BE2C (cell line): ENCODE data around the gene YIPF3.

ENCODE experiments used
- DNase-seq: peaks from one replicate; pipeline ENCODE4 v3.0.0-alpha.2; 2020
- H3K27me3 ChIP-seq: fragments of 250-450 bp; sonication (Bioruptor Pico); 2 replicates; pipeline ENCODE4 v1.5.1; 2020; ENCODE audit warnings: mild to moderate bottlenecking
- H3K36me3 ChIP-seq: fragments of 250-450 bp; sonication (Bioruptor Pico); 2 replicates; pipeline ENCODE4 v1.5.1; 2020; ENCODE audit warnings: mild to moderate bottlenecking
- H3K4me1 ChIP-seq: fragments of 250-450 bp; sonication (Bioruptor Pico); 2 replicates; pipeline ENCODE4 v1.5.1; 2020
- H3K4me3 ChIP-seq: 2 replicates; pipeline ENCODE4 v1.5.1; 2011; ENCODE audit warnings: low read depth, low read length
- H3K9me3 ChIP-seq: fragments of 250-450 bp; sonication (Bioruptor Pico); 2 replicates; pipeline ENCODE4 v1.5.1; 2020
- TF ChIP-seq, protein P1 (sequence below): IDR thresholded peaks from 2 replicates; pipeline ENCODE4 v1.5.1; 2012; ENCODE audit warnings: mild to moderate bottlenecking, low read depth, low read length

YIPF3 gene

DNA sequence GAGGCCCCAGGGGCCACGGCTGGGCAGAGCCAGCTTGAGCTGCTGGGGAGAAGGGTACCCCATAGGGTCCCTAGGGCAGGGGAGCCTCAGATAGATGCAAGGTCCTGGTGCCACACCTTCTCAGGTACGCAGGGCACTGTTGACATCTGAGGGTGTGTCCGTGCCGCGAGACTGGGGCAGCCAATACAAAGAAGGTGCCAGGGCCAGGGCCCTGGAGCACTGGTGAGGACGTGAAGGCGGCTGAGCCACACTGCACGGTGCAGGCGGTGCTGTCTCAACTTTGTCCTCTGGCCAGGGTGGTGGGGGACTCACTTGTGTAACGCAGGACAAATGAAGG is 5.9 kb downstream of the YIPF3 start:
- Histone ChIP-seq H3K4me1 (no peaks in the 10 kb centered on the region), H3K9me3 (no peaks in the 10 kb centered on the region), H3K4me3 (peak overlapping the region; percentile 54), H3K27me3 (no peaks in the 10 kb centered on the region), H3K36me3 (peaks cover 14% of the 10 kb centered on the region)
- DNase-seq, result no peak
- TF ChIP-seq, protein P1, sequence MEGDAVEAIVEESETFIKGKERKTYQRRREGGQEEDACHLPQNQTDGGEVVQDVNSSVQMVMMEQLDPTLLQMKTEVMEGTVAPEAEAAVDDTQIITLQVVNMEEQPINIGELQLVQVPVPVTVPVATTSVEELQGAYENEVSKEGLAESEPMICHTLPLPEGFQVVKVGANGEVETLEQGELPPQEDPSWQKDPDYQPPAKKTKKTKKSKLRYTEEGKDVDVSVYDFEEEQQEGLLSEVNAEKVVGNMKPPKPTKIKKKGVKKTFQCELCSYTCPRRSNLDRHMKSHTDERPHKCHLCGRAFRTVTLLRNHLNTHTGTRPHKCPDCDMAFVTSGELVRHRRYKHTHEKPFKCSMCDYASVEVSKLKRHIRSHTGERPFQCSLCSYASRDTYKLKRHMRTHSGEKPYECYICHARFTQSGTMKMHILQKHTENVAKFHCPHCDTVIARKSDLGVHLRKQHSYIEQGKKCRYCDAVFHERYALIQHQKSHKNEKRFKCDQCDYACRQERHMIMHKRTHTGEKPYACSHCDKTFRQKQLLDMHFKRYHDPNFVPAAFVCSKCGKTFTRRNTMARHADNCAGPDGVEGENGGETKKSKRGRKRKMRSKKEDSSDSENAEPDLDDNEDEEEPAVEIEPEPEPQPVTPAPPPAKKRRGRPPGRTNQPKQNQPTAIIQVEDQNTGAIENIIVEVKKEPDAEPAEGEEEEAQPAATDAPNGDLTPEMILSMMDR, result no peak

DNA sequence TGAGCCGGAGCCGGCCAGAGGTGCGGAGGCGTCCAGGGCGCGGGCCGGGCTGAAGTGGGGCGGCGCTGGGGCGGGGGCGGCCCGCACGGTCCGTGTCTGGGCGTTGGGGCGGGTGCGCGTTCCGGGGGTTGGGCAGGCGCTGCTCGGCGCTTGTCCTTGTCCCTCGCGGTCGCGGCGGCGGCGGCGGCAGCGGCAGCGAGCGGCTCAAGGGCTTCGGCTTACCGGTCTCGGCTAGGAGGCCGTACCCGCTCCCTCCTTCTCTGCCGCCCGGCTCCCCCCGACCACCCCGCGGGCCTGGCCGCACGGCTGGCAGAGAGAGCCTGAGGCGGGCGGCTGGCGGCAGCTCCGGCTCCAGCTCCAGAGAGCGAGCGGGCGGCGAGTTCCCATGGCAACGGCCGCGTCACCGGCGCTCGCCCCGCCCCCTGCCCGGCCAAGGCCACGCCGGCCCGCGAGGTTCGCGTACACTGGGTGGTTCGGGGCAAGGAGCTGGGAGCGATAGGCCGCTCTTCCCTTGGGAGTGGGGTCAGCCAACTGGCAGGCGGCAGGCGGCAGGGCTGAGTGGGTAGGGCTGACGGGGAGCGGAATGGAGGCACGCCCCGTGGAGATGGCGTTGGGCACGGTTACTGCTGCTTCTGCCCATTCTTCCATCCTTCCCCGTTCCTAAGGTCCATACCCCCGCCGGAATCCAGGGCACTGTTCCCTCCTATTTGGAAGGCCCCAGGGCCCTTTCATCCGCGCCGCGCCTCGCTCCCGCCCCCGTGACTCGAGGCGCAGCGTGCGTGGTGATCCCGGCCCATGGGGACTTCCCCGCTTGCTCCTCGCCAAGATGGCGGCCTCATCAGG is 6.5 kb downstream of the YIPF3 start, which contains the start of gene LRRC73:
Gene LRRC73 (minus strand): TSS at position 363 of the 843 bp plus-strand sequence. CDS start 561 bp downstream, outside the sequence.
- H3K36me3 ChIP-seq, result peaks cover 8% of the 10 kb centered on the region

DNA sequence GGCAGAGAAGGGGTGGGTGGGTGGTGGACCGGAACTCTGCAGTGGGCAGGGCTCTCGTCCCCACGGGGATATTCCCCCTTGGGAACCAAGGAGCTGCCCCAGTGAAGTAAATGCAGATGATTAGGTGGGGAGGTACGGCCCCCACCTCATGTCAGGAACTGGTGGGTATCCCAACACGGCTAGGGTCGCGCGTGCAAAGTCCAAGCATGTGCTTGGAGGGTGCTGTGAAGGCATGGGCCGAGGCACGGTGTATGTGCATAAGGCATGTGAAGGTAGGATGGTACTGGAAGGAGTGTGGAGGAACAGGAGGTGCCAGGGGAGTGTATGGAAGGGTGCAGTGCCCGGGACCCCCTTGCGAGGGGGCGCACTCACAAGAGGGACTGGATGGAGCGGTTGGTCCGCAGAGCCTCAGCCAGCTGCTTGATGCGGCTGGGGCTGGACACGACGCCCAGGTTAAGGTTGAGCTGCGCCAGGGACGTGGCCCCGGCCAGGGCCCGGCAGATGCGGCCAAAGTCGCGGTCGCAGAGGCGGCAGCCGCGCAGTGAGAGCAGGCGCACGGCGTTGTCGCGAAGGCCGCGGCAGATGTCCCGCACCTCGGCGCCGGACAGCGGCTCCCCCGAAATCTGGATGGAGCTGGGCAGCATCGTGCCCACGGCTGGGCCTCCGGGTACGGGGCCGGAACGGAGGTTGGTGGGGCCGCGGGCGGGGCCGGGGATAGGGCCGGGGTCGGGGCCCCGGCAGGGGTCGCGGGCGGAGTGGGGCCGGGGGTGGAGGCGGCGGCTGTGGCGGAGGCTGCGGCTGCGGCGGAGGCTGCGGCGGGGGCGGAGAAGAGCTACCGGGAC is 7.4 kb downstream of the YIPF3 start:
- H3K4me1 ChIP-seq, result no peaks in the 10 kb centered on the region
- DNase-seq, result no peak
- H3K4me3 ChIP-seq, result peak overlapping the region; percentile 54
- H3K9me3 ChIP-seq, result no peaks in the 10 kb centered on the region
- no peaks in the 10 kb centered on the region for H3K27me3 ChIP-seq
- peaks cover 9% of the 10 kb centered on the region for H3K36me3 ChIP-seq
- TF ChIP-seq, protein P1, result no peak

More for the DNA sequence above, 6.5 kb downstream of the YIPF3 start, which contains the start of gene LRRC73:
- Histone ChIP-seq H3K4me3 (peak within 1 kb of the TSS; percentile 54), H3K9me3 (no peaks in the 10 kb centered on the region), H3K4me1 (no peaks in the 10 kb centered on the region), H3K27me3 (no peaks in the 10 kb centered on the region)
- DNase-seq, result peak; percentile 96
- TF ChIP-seq, protein P1, result no peak

DNA sequence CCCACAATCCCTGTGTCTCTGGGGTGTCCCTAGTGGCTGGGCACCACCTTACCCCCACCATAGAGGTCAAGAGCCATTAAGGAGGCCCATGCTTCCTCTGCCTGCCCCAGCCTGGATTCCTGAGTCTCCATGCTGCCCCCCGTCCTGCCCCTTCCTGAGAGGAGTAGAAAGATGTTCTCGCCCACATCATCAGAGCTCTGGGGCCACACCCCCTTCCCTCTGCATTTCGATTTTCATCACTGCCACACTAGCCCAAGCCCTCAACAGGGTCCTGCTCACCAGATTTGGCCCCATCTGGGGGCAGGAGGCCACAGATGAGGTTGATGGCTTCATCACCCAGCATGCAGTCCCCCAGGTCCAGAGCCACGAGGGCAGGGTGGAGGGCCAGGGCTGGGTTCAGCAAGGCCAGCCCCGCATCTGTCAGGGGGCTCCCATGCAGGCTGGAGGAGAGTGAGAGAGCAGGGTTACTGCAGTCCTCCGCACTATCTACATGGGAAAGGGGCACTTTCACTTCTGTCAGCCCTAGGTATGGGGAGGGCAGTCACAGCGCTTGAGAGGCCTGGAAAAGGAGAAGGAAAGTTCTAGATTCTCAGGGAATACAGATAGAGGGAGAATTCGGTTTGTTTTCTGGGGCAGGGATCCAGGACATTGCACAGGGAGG is 8.1 kb downstream of the YIPF3 start:
- Histone ChIP-seq H3K4me3 (no peak overlapping the region), H3K27me3 (no peaks in the 10 kb centered on the region), H3K4me1 (no peaks in the 10 kb centered on the region), H3K9me3 (no peaks in the 10 kb centered on the region), H3K36me3 (peaks cover 10% of the 10 kb centered on the region)
- no peak for DNase-seq
- TF ChIP-seq, protein P1, result no peak

DNA sequence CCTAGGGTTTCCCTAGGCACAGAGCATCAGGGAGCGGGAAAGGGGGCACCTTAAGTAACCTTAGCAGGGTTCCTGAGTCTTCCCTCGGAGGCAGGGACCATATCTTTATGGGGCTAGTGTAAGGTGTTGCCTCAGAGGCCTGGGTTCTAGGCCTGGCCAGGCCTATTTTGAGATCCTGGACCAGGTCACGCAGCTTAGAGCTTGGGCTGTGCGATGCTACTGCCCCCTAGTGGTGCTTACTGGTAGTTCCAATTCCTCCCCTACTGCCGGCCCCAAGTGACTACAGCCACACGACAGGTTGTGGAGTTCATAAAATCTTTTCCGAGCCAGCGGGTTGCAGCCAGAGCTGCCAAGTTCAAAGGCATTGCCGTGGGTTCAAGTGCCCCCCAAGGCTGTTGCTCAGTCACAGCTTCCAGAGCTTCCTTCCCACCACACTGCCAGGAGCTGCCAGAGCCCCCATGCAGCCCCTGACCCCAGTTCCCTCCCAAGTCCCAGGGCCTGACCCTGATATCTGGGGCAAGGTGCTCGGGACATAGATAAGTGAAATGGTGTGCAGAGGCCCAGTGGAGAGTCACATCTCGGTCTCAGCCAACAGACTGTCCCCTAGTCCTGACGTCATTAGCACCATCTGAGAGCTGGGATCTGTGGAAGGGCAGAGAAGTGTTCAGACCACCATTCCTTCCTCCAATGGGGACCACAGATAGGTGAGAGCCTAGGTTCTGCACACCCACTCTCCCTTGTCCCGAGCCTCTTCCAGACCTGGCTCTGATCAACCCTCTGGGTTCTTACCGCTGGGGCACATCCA is 9.9 kb downstream of the YIPF3 start:
- H3K9me3 ChIP-seq, result no peaks in the 10 kb centered on the region
- DNase-seq, result peak; percentile 79
- TF ChIP-seq, protein P1, result peak; percentile 95
- peaks cover 12% of the 10 kb centered on the region for H3K36me3 ChIP-seq
- H3K4me1 ChIP-seq, result no peaks in the 10 kb centered on the region
- H3K4me3 ChIP-seq, result no peak overlapping the region
- H3K27me3 ChIP-seq, result no peaks in the 10 kb centered on the region
